Activated gamma-delta T cell (primary cell): ENCODE results near the gene EVL.

ENCODE experiments used
- DNase-seq: peaks from one replicate; lab custom pipeline; 2025; lab: John Stamatoyannopoulos, UW

Gene EVL

DNA sequence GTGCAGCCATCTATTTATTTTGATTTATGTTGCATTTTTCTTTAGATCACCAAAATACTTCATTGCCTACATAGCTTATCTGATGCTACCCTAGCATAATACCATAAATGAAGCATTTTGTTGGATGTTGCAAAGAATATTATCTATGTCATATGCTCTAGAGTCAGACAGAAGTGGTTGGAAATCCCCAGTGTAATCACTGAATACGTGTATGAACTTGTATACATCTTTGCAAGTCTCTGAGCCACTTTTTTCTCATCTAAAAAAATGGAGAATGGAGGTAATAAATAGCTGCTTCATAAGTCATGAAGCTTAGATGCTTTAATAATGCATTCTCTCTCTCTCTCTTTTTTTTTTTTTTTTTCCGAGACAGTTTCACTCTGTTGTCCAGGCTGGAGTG is 18.5 kb downstream of the EVL start:
- no peak for DNase-seq

- no peak for DNase-seq
Measured at GRCh38 chr14:100084591-100084990, 19.4 kb downstream of the EVL start.

DNA sequence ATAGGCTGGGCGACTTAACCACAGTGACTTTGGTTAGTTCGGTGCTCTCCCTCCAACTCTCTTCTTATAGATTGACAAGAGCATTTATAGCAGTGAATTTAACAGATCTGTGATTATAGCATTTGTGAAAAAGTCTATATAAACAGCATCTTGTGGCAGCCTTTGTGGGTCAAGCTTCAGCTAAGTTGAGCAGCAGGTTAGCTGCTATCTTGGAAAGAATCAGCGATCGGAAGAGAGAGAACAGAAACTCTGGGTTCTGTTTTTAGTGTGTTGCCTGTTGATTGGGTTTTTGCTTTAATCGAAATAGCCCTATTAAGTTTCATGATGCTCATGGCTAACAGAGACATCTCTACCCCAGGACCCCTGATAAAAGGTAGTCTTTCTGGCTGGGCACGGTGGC is 20.2 kb downstream of the EVL start:
- DNase-seq, result no peak

GRCh38 chr14:100086361-100086760 is 21.1 kb downstream of the EVL start:
- no peak for DNase-seq

- DNase-seq, result no peak
Measured at GRCh38 chr14:100088226-100088625, 23.0 kb downstream of the EVL start.

- DNase-seq, result no peak
Measured at GRCh38 chr14:100091386-100091785, 26.2 kb downstream of the EVL start.

DNA sequence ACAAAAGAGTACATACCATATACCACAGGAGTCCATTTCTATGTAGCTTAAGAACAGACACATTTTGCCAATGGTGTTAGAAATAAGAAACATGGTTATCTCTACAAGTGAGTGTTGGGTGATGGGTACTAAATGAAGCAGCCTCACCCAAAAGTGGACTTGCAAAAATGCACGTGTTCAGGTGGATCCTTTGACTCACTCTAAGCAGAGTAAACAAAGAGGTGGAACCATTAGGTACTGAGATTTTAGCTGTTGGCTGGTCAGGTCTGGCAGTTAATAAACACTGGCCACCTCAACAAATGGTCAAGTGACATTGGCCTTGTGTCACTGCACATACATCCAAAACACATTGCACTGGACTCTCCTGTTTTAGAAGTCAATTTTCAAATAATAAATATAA is 27.6 kb downstream of the EVL start:
- DNase-seq, result no peak

DNA sequence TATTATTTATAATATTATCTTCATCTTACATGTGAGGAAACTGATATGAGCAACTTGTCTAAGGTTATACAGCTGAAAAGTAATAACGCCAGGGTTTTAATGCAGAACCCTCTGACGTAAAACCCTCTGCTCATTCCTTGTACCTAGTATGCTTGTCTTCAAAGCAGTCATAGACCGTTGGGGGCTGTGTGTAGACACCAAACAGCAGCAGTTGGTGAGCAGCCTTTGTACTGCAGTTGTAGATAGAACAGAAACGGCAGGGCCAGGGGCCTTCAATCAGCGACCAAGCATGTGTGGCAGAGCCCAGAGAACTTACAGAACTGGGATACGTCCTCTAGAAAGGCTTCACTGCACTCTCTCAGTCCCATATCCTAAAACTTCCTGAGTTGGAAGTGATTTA is 28.1 kb downstream of the EVL start:
- no peak for DNase-seq

GRCh38 chr14:100096656-100097055 is 31.4 kb downstream of the EVL start:
- DNase-seq, result no peak

DNA sequence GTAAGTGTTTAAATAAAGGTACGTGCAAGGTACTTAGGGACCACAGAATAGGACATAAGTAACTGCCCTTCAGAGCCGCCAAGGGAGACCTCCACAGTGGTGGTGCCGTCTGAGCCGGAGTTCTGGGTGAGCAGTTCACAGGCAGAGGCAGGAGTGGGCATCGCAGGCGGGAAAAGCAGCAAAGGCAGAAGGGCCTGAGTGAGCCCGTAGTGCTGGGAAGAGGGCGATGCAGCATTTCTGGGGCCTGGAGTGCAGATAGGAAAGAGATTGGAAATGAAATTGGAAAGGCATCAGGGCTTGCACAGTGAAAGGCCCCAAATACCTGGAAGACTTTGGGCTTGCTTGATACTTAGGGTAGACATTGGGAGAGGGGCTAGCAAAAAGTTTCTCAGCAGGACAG is 32.9 kb downstream of the EVL start:
- no peak for DNase-seq

DNA sequence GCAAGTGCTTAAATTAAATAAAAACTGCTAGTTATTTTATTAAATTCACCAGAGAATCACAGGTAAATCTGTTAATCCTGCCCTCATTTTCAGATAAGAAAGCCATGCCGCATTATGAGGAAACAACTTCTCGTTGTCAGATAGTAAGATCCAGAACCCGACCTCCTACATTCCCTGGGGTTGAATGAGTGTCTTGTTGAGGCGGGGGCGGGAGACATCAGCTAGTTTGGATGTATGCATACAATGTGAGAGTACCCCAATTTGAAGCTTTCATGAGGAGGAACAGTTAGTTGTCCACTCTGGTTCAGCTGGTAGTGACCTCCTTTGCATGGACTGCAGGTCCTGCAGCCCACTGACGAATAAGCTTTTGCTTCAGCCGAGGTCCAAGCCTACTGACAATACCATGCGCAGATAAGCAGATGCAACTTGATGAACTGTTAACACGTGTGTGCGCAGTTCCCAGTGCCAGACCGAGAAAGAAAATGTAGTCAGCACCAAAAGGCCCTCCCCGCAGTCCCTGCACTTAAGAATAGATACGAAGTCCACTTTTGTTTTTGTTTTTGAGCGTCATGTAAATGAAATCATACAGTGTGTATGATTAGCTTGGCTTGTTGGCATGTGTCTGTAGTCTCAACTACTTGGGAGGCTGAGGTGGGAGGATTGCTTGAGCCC is 34.9 kb downstream of the EVL start:
- no peak for DNase-seq

DNA sequence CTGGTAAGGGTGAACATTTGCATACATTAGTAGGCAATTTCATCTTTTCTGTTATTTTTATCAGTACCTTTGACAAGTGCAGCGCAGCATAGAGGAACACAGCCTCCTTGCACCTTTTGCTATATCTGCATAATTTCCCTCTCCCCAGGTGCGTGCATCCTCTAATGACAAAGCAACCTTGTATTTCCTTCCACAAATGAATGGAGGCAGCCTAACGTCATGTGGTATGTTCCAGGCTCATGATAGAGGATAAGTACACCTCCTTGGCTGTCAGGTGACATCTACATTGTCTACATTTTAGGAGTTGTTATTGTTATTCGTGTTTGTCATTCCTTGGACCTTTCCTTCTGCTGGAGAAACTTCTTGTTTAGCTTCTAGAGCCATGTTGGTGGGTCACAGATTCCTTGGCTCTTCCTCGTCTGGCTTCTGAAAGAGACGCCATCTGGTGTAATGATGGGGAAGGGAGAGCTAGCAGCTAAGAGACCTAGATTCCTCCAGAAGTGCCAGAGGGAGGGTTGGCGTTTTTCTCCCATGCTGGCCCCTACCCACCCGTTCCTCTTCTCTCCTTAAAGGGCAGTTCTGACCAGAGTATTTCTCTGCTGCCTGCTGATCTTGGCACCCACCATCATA is 37.0 kb downstream of the EVL start:
- no peak for DNase-seq

DNA sequence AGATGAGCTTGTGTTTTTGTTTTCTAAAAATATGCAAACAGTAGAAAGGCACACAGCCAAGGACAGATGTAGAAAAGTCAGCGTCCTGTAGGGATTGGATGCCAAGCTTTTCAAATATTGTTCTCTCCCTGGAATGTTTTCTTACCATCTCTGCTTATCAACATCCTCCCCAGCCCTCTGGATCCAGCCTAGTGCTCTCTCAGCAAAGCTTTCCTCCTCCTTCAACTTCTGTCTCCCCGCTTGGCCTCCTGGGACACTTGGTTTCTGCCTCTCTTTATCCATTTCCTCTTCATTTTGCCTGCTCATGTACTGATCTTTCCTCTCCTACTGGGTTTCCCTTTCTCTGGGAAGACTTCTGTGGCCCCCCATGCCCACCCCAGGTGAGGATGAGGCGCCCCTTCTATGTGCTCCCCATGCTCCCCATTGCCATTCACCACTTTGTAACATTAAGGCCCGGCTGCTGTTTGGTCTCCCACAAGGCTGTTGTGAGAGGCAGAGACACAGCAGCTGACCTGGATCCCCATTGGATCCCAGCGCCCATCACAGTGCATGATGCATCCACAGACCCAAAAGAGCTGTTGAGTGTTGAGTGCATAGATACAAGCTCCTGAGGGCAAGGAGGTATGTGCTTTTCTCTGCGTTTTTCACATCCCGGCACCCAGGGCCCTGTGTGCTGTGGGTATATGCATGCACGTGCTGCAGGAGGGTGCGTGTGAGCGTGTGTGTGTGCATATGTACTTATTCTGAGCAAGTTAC is 38.2 kb downstream of the EVL start:
- DNase-seq, result no peak

GRCh38 chr14:100104006-100104352 is 38.8 kb downstream of the EVL start:
- DNase-seq, result no peak

- no peak for DNase-seq
Measured at GRCh38 chr14:100104523-100105300, 39.5 kb downstream of the EVL start.

DNA sequence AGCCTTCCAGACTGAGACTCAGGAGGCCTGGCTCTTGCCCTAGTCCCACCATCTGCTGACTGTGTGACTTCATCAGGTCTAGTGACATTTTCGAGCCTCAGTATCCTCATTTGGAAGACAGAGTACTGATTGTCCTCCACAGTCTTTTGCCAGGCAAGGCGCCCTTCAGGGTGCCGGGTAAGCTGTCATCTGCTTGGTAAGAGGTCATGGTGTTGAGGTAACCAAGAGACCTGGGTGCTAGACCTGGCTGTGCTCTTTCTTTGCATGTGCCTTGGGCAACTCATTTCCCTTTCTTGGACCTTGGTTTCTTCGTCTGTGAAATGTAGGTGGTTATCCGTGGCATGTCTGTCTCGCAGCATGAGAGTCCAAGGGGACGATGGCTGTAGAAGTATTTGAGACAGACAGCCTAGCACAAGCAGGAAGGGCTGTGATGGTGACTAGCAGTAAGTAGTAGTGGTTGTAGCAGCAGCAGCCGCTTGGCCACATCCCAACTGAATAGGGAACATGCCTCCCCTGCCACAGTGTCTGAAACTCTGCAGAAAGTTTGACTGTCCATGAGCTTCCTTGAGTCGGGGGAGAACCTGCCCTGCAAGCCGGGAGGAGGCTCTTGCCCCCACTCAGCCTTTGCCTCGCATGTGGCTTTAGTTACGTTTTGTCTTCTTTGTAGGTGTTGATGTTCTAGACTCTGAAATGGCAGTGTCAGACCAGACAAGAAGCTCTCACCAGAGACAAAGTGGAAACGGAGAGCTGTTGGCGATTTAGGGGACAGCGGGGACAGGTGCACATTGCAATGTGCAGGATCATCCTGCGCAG is 40.3 kb downstream of the EVL start:
- DNase-seq, result no peak

- no peak for DNase-seq
Measured at GRCh38 chr14:100106250-100107112, 41.3 kb downstream of the EVL start.

GRCh38 chr14:100107236-100107635 is 42.0 kb downstream of the EVL start:
- no peak for DNase-seq

- peak; percentile 39 for DNase-seq
Measured at GRCh38 chr14:100108042-100108825, 43.0 kb downstream of the EVL start.
